GM18909 (cell line): ENCODE measurements around the gene TMC1.
"Not testable (repeated sequence)": the region's sequence is repeated elsewhere in the genome, so short reads cannot be mapped to it uniquely, and the experiment has no call there.

Experiments used
- ATAC-seq: cut with Tn5 transposase; IDR thresholded peaks from one replicate; pipeline ENCODE4 v1.9.1; 2021; ENCODE audit warnings: mild to moderate bottlenecking; ENCODE audit not compliant: unreplicated experiment, poor library complexity

The TMC1 gene

GRCh38 chr9:72521416-72521815 is at the start of gene TMC1:
TMC1 (plus strand) TSS chr9:72521608; CDS start chr9:72648649, 127,041 bp downstream.
- ATAC-seq: not testable (repeated sequence)

- peak; percentile 91 for ATAC-seq
These were observed 47.7 kb upstream of the TMC1 start for GRCh38 chr9:72473474-72474261.

- ATAC-seq: no peak
These were observed 46.7 kb upstream of the TMC1 start for GRCh38 chr9:72474676-72475075.

- no peak for ATAC-seq
These were observed 45.3 kb upstream of the TMC1 start for GRCh38 chr9:72476100-72476499.

GRCh38 chr9:72476617-72477437 is 44.6 kb upstream of the TMC1 start:
- no peak for ATAC-seq

GRCh38 chr9:72477930-72478518 is 43.4 kb upstream of the TMC1 start:
- ATAC-seq: no peak

- ATAC-seq: no peak
These were observed 42.4 kb upstream of the TMC1 start for GRCh38 chr9:72478966-72479365.

- not testable (repeated sequence) for ATAC-seq
These were observed 41.1 kb upstream of the TMC1 start for GRCh38 chr9:72480261-72480660.

GRCh38 chr9:72480921-72481320 is 40.5 kb upstream of the TMC1 start:
- ATAC-seq: no peak

GRCh38 chr9:72485821-72486593 is 35.4 kb upstream of the TMC1 start:
- no peak for ATAC-seq

- no peak for ATAC-seq
These were observed 34.8 kb upstream of the TMC1 start for GRCh38 chr9:72486594-72486955.

- ATAC-seq: not testable (repeated sequence)
These were observed 33.7 kb upstream of the TMC1 start for GRCh38 chr9:72487665-72488064.

- no peak for ATAC-seq
These were observed 31.4 kb upstream of the TMC1 start for GRCh38 chr9:72489986-72490385.

GRCh38 chr9:72491242-72491641 is 30.2 kb upstream of the TMC1 start:
- ATAC-seq: no peak

- no peak for ATAC-seq
These were observed 27.4 kb upstream of the TMC1 start for GRCh38 chr9:72494051-72494450.

- no peak for ATAC-seq
These were observed 23.9 kb upstream of the TMC1 start for GRCh38 chr9:72497447-72498046.

- ATAC-seq: no peak
These were observed 14.8 kb upstream of the TMC1 start for GRCh38 chr9:72506615-72507014.

GRCh38 chr9:72509053-72509452 is 12.4 kb upstream of the TMC1 start:
- no peak for ATAC-seq

- ATAC-seq: peak; percentile 94
These were observed 11.8 kb upstream of the TMC1 start for GRCh38 chr9:72509635-72510034.

- ATAC-seq: not testable (repeated sequence)
These were observed 397 bp upstream of the TMC1 start for GRCh38 chr9:72521011-72521410.
